ENCODE results near the gene ZNF117.
"Not testable (repeated sequence)": the region's sequence is repeated elsewhere in the genome, so short reads cannot be mapped to it uniquely, and the experiment has no call there.

ZNF117 gene

GRCh38 chr7:64996305-64996704 lies 5.5 kb upstream of the ZNF117 start:
- DNase-seq (ENCODE audit: low spot score), result no peak

- DNase-seq (ENCODE audit: low spot score), result no peak
Measured at GRCh38 chr7:64993901-64994300, 3.1 kb upstream of the ZNF117 start.

GRCh38 chr7:64992971-64993370 lies 2.1 kb upstream of the ZNF117 start:
- DNase-seq (ENCODE audit: low spot score), result no peak

GRCh38 chr7:64990216-64990615 lies 620 bp downstream of the ZNF117 start:
- DNase-seq (ENCODE audit: low spot score), result no peak

GRCh38 chr7:64978497-64979203 lies 12.2 kb downstream of the ZNF117 start:
- DNase-seq (ENCODE audit: low spot score), result no peak

GRCh38 chr7:64965594-64965993 lies 25.2 kb downstream of the ZNF117 start:
- DNase-seq (ENCODE audit: low spot score), result no peak

GRCh38 chr7:64959072-64959747 lies 31.6 kb downstream of the ZNF117 start:
- no peak for DNase-seq (ENCODE audit: low spot score)

GRCh38 chr7:64951250-64951848 lies 39.5 kb downstream of the ZNF117 start:
- DNase-seq (ENCODE audit: low spot score), result peak; percentile 78

GRCh38 chr7:64950673-64951072 lies 40.2 kb downstream of the ZNF117 start:
- DNase-seq (ENCODE audit: low spot score), result not testable (repeated sequence)

- DNase-seq (ENCODE audit: low spot score), result not testable (repeated sequence)
Measured at GRCh38 chr7:64948774-64949173, 42.1 kb downstream of the ZNF117 start.

- DNase-seq (ENCODE audit: low spot score), result no peak
Measured at GRCh38 chr7:64947252-64948000, 43.4 kb downstream of the ZNF117 start.

GRCh38 chr7:64946772-64947171 lies 44.1 kb downstream of the ZNF117 start:
- DNase-seq (ENCODE audit: low spot score), result no peak

- DNase-seq (ENCODE audit: low spot score), result no peak
Measured at GRCh38 chr7:64945503-64946175, 45.2 kb downstream of the ZNF117 start.

- DNase-seq (ENCODE audit: low spot score), result not testable (repeated sequence)
Measured at GRCh38 chr7:64944667-64945502, 46.0 kb downstream of the ZNF117 start.

GRCh38 chr7:64940021-64940420 lies 50.8 kb downstream of the ZNF117 start:
- not testable (repeated sequence) for DNase-seq (ENCODE audit: low spot score)

- DNase-seq (ENCODE audit: low spot score), result no peak
Measured at GRCh38 chr7:64938540-64938939, 52.3 kb downstream of the ZNF117 start.

- DNase-seq (ENCODE audit: low spot score), result no peak
Measured at GRCh38 chr7:64934478-64934877, 56.4 kb downstream of the ZNF117 start.

- not testable (repeated sequence) for DNase-seq (ENCODE audit: low spot score)
Measured at GRCh38 chr7:64928252-64929187, 62.3 kb downstream of the ZNF117 start.
